Measurements from ENCODE around the gene GSTP1.

The GSTP1 gene

DNA sequence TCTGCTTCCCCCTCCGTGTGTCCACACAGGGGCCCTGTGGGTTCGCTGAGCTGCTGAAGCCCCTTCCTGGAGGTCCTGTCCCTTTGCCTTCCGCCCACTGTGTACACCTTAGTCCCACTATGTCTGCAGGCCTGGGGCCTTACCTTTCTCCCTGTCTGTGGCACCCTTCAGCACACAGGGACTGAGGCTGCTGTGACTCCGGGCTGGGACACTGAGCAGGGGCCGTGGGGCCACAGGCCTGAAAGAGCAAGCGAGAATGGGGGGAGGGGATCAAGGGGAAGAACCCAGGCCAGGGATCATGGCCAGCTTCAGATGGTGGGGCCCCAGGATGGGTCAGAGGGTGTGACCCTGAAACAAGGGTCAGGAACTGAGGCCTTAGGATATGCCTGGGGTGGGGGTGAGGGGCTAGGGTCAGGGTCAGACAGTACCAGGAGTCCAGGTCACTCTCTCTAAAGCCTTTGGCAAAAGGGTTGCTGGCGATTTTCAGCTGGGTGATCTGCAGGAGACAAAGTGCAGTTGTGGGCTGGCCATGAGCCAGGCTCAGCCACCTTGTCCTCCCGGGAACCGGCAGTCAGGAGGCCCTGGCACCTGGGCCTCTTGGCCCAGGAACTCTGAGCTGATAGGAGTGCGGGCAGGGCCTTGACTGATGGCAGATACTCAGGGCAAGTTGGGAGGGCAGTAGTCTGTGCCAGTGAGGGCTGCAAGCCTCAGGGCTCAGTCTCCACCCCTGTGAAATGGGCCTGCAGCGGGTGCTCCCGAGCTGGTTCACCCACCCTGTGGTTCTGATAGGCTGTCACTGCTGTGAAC lies 48.8 kb downstream of the GSTP1 start:
- ATAC-seq, result no peak

DNA sequence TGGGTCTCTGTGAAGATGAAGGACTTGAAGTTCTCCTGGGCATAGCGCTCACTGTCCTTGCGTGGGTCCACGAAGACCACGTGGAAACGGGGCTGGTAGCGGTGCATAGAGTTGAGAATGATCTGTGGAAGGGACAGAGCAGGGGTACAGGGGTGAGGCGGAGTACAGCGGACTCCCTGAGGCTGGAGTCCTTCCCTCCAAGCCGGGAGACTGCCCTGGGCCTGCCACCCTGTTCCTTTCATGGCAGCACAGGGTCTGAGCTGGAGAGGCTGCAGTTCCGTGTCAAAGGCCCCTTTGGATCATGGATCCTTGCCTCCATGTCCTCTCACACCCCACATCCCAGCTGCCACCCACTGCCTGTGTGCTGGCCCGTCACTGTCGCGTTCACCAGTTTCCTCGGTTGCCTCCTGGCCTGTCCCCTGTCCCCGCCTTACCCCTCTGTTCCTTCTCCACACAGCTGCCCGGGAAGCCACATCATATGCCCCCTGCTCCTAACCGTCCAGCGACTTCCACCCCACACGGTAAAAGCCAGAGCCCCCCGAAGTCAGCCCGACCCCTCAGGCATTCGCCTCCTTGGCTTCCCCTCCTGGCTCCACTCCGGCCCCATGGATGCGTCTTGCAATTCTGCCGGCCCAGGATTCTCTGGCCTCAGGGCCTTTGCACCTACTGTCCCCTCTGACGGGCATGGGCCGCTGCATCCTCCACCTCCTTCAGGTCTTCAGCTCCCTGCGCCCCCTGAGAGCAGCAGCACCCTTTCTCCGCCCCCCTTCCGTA lies 49.6 kb downstream of the GSTP1 start:
- ATAC-seq, result no peak

DNA sequence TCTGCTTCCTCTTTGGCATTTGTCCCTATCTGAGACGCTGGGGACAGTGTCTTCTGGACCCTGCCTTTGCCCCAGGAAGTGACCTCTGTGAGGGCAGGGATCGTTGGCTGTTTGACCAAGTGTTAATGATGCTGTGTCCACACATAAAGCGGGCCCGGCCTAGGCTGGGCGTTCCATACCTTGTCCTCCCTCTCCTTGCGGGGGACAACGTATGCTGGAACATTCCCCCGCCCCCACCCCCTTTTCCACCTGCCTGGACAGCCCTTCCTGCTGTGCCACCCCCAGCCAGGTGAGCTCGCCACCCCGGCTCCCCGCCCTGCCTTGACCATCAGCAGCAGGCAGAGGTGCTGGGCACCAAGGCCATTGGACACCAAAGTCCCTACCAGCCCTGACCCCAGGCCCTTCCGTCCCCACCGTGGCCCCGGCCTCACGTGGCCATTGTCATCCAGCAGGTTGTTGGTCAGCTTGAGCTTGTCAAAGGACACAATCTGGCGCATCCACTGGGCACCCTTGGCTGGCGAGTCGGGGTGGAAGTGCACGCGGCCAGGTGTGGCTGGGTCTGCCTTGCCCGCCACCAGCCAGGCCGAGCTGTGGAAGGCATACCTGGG lies 50.2 kb downstream of the GSTP1 start:
- ATAC-seq, result no peak

DNA sequence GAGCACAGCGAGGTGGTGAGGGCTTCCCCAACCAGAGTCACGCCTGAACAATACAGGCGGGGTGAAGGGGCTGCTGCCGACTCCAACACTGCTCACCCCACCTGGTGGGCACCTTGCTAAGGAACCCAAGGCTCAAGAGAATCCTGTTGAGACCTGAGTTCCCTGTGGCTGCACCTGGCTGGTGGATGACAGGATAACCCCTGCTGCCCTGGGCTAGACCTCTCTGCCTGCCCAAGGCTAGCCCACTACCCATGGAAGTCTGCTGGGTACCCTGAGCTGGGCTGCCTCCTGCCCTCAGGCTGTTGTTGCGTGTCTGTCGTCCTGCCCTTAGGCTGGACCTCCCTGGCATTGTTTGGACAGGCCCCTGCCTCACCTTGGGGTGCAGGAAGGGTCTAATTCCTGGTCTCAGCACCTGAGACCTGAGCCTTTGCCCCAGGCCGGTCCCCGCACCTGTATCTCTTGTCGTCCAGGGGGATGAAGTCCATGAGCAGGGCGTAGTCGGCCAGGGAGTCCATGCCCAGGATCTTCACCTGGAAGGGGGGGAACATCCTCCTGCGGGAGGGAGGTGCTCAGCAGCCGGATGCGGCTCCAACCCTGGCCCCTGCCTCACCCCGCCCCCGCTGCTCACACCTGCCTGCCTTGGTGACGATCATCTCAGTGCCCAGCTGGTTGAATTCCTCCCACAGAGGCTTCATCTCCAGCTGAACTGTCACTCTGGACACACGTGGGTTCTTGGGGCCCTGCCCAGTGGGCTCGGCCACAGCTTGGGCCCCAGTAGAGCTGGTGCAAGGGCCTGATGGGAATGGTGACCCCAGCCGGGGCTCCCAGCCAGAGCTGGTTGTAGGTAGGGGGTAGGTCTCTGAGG lies 51.0 kb downstream of the GSTP1 start:
- no peak for ATAC-seq

DNA sequence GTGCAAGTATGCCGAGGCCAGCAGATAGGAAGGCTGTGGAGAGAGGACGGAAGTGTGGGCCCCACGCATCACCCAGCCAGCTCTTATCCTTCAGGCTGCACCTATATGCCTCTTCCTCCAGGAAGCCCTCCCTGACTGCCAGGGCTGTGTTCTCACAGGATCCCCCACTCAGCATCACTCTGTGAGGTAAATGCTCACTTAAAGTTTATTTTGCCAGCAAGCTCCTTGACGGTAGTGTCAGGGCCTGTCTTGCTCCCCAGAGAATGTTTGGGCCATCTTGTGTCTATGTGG lies 51.6 kb downstream of the GSTP1 start:
- no peak for ATAC-seq
